ENCODE data around the gene OSGIN1.

The OSGIN1 gene

GRCh38 chr16:83952940-83953795, at the start of gene OSGIN1:
TSS of gene OSGIN1 (plus strand) at chr16:83953240. CDS start at chr16:83957672, 4,432 bp downstream.
- peak; percentile 77 for DNase-seq

- DNase-seq: no peak
Observed at GRCh38 chr16:83903751-83904150, 49.3 kb upstream of the OSGIN1 start.

GRCh38 chr16:83906683-83907082, 46.4 kb upstream of the OSGIN1 start:
- no peak for DNase-seq

GRCh38 chr16:83907111-83907510, 45.9 kb upstream of the OSGIN1 start:
- DNase-seq: no peak

GRCh38 chr16:83907631-83908250, 45.3 kb upstream of the OSGIN1 start:
- DNase-seq: no peak

- no peak for DNase-seq
Observed at GRCh38 chr16:83908798-83909197, 44.2 kb upstream of the OSGIN1 start.

GRCh38 chr16:83911290-83911689, 41.8 kb upstream of the OSGIN1 start:
- no peak for DNase-seq

GRCh38 chr16:83912519-83913244, 40.4 kb upstream of the OSGIN1 start:
- DNase-seq: no peak

- no peak for DNase-seq
Observed at GRCh38 chr16:83913245-83913633, 39.8 kb upstream of the OSGIN1 start.

- no peak for DNase-seq
Observed at GRCh38 chr16:83914091-83914710, 38.8 kb upstream of the OSGIN1 start.

- DNase-seq: no peak
Observed at GRCh38 chr16:83915081-83915480, 38.0 kb upstream of the OSGIN1 start.

GRCh38 chr16:83915491-83915890, 37.5 kb upstream of the OSGIN1 start:
- no peak for DNase-seq

GRCh38 chr16:83917152-83918120, 35.6 kb upstream of the OSGIN1 start:
- no peak for DNase-seq

- no peak for DNase-seq
Observed at GRCh38 chr16:83920894-83921491, 32.0 kb upstream of the OSGIN1 start.

- peak; percentile 15 for DNase-seq
Observed at GRCh38 chr16:83923581-83924365, 29.3 kb upstream of the OSGIN1 start.

- DNase-seq: peak; percentile 16
Observed at GRCh38 chr16:83924686-83925085, 28.4 kb upstream of the OSGIN1 start.

GRCh38 chr16:83925095-83925905, 27.7 kb upstream of the OSGIN1 start:
- peak; percentile 10 for DNase-seq

- peak; percentile 15 for DNase-seq
Observed at GRCh38 chr16:83925957-83926725, 26.9 kb upstream of the OSGIN1 start.
